CD8-positive, alpha-beta memory T cell (primary cell): Measurements from ENCODE around the gene TSPAN33. TPM values are rescaled to one million over a fixed set of nuclear protein-coding genes. Genes with fewer than 3 reads are reported as not detected.

Experiments used
- CTCF ChIA-PET: fragments of 350-600 bp; sonication (Branson Sonifier 250); formaldehyde crosslinking; loops from one replicate; lab custom pipeline; 2021; ENCODE audit warnings: antibody characterized with exemption; lab: Charles Lee
- POLR2A ChIA-PET: fragments of 350-600 bp; sonication (Branson Sonifier 250); formaldehyde crosslinking; loops from one replicate; lab custom pipeline; 2021; ENCODE audit warnings: antibody characterized with exemption; lab: Charles Lee
- DNase-seq, 5 donors: peaks; one replicate each; pipeline versions ENCODE4 v3.0.0 to v3.0.0-alpha.2; 2020 to 2022; ENCODE audit warnings: mixed read lengths in 1 of 5
- H3K27ac ChIP-seq: one replicate; pipeline ENCODE4 v1.7.0; 2013; ENCODE audit warnings: low read depth, mild to moderate bottlenecking, low read length, moderate library complexity
- H3K27me3 ChIP-seq: 2 replicates; pipeline ENCODE4 v1.7.0; 2013; ENCODE audit warnings: low read length, mild to moderate bottlenecking; ENCODE audit not compliant: insufficient read depth, poor library complexity, severe bottlenecking
- H3K36me3 ChIP-seq: 2 replicates; pipeline ENCODE4 v1.7.0; 2013; ENCODE audit warnings: mild to moderate bottlenecking, low read length, moderate library complexity; ENCODE audit not compliant: insufficient read depth
- H3K4me1 ChIP-seq: 2 replicates; pipeline ENCODE4 v1.7.0; 2013; ENCODE audit warnings: mild to moderate bottlenecking, low read length, moderate library complexity; ENCODE audit not compliant: insufficient read depth
- H3K4me3 ChIP-seq: 2 replicates; pipeline ENCODE4 v1.7.0; 2013; ENCODE audit warnings: mild to moderate bottlenecking, low read length
- H3K9me3 ChIP-seq: 2 replicates; pipeline ENCODE4 v1.7.0; 2013; ENCODE audit warnings: mild to moderate bottlenecking, low read length
- H3K27ac Mint-ChIP-seq, 8 donors: one replicate each; pipeline ENCODE4 v1.8.0; 2020 to 2021; ENCODE audit warnings: mixed read lengths in 8 of 8, mild to moderate bottlenecking in 6 of 8, inconsistent platforms in 3 of 8, moderate library complexity in 3 of 8
- H3K27me3 Mint-ChIP-seq, 2 donors: one replicate each; pipeline ENCODE4 v1.8.0; 2020 to 2021; ENCODE audit warnings: mixed read lengths in 2 of 2, mild to moderate bottlenecking in 1 of 2, moderate library complexity in 1 of 2
- H3K36me3 Mint-ChIP-seq, 3 donors: one replicate each; pipeline ENCODE4 v1.8.0; 2020 to 2021; ENCODE audit warnings: mixed read lengths in 3 of 3, inconsistent platforms in 1 of 3, mild to moderate bottlenecking in 1 of 3
- H3K4me1 Mint-ChIP-seq, 3 donors: one replicate each; pipeline ENCODE4 v1.8.0; 2020 to 2021; ENCODE audit warnings: mixed read lengths in 3 of 3, inconsistent platforms in 1 of 3, mild to moderate bottlenecking in 1 of 3
- H3K4me3 Mint-ChIP-seq, 7 donors: one replicate each; pipeline ENCODE4 v1.8.0; 2020 to 2021; ENCODE audit warnings: mixed read lengths in 7 of 7, mild to moderate bottlenecking in 6 of 7, moderate library complexity in 4 of 7, inconsistent platforms in 2 of 7
- H3K9me3 Mint-ChIP-seq, 5 donors: one replicate each; pipeline ENCODE4 v1.8.0; 2020 to 2022; ENCODE audit warnings: mixed read lengths in 5 of 5, mild to moderate bottlenecking in 3 of 5, moderate library complexity in 2 of 5, inconsistent platforms in 1 of 5
- polyA plus RNA-seq: library from polyadenylated mRNA; unstranded; fragments of 300-500 nt; fragmentation: Illumina TruSeq; gene quantifications from one replicate; pipeline ENCODE4 v1.2.3, GENCODE V29; 2021
- total RNA-seq, 2 experiments: library from RNA; stranded (reverse); gene quantifications; one replicate each; pipeline ENCODE4 v1.2.3, GENCODE V29; 2021

Gene TSPAN33
- total and polyA plus RNA-seq, 3 experiments from 2014 or later: 11.6 to 23.6 (median 23.2) TPM

DNA sequence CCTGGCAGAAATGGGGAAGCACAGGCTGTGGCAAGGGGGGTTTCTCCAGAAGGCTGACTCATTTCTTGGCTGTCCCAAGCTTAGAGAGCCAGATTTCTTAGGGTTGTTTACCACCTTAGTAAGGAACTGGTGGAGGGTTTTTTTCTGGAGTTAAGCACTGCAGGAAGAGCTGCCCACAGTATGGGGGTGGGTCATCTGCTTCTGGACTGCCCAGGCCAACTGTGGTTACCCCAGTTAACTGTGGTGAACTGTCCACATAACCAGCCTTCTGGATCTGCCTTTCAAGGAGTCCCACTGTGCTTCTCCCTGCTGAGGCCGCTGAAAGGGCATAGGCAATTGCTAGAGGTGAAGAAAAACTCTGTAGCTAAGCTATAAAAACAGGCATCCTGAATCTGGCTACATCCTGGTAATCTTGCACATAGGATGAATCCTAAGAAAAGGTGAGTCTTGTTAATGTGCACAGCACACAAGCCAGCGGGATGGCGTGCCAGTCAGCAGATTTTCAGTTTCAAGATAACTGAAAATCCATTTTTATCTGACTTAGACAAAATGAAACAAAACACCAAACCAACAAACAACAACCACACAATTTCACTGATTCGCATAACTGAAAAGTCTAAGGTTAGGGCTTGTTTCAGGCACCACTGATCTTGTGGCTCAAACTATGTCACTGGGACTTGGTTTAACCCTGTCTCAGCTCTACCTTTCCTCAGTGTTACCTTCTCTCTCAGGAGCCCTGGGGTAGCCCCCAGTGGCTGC lies 21.6 kb upstream of the TSPAN33 start:
- peaks cover 4% of the 10 kb centered on the region for H3K27me3 ChIP-seq
- no peaks in the 10 kb centered on the region for H3K4me1 Mint-ChIP-seq
- DNase-seq: no peak
- peaks cover 14 to 25% of the 10 kb centered on the region in 2 donors for H3K27me3 Mint-ChIP-seq
- no peaks in the 10 kb centered on the region for H3K36me3 ChIP-seq
- H3K4me1 ChIP-seq: no peaks in the 10 kb centered on the region
- H3K27ac ChIP-seq: no peak overlapping the region
- no peak overlapping the region for H3K4me3 ChIP-seq
- ChIA-PET CTCF (no interaction called here), POLR2A (no interaction called here)
- H3K27ac Mint-ChIP-seq: no peak overlapping the region
- H3K9me3 Mint-ChIP-seq: peaks cover 0 to 15% (median 0%) of the 10 kb centered on the region in 5 donors
- H3K4me3 Mint-ChIP-seq: no peak overlapping the region
- H3K9me3 ChIP-seq: no peaks in the 10 kb centered on the region
- peaks cover 0 to 15% (median 3%) of the 10 kb centered on the region in 3 donors for H3K36me3 Mint-ChIP-seq

DNA sequence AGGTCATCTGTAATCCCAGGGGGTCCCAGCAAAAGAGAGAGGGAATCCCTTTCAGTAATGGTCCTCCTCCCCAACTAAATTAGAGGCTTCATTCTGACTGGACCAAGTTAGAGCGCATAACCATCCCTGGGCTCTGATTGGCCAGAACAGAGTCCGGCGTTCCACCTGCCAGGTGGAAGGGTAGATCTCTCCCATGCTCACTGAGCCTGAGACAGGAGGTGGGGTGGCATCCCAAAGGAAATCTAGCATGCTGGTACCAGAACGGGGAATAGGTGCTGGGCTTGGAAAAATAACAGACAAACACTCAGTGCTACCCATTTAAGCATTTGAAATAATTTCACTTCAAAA lies 21.0 kb upstream of the TSPAN33 start:
- Mint-ChIP-seq H3K4me1 (no peaks in the 10 kb centered on the region), H3K36me3 (peaks cover 0 to 15% (median 3%) of the 10 kb centered on the region in 3 donors), H3K27ac (no peak overlapping the region), H3K27me3 (peaks cover 11 to 25% of the 10 kb centered on the region in 2 donors), H3K9me3 (peaks cover 0 to 15% (median 0%) of the 10 kb centered on the region in 5 donors), H3K4me3 (no peak overlapping the region)
- no peak for DNase-seq
- Histone ChIP-seq H3K4me1 (no peaks in the 10 kb centered on the region), H3K36me3 (no peaks in the 10 kb centered on the region), H3K4me3 (no peak overlapping the region), H3K27me3 (peaks cover 4% of the 10 kb centered on the region), H3K27ac (no peak overlapping the region), H3K9me3 (no peaks in the 10 kb centered on the region)
- ChIA-PET POLR2A (no interaction called here), CTCF (no interaction called here)

DNA sequence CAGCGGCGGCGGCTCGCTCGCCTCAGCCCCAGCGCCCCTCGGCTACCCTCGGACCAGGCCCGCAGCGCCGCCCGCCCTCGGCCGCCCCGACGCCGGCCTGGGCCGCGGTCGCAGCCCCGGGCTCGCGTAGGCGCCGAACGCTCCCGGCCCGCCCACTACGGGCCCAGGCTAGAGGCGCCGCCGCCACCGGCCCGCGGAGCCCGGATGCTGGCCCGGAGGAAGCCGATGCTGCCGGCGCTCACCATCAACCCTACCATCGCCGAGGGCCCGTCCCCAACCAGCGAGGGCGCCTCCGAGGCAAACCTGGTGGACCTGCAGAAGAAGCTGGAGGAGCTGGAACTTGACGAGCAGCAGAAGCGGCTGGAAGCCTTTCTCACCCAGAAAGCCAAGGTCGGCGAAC lies 18.2 kb upstream of the TSPAN33 start:
- Histone ChIP-seq H3K36me3 (no peaks in the 10 kb centered on the region), H3K9me3 (no peaks in the 10 kb centered on the region), H3K4me3 (no peak overlapping the region), H3K27ac (no peak overlapping the region), H3K4me1 (no peaks in the 10 kb centered on the region), H3K27me3 (peaks cover 4% of the 10 kb centered on the region)
- Mint-ChIP-seq H3K4me3 (no peak overlapping the region), H3K27ac (no peak overlapping the region), H3K4me1 (no peaks in the 10 kb centered on the region), H3K9me3 (peaks cover 0 to 5% (median 0%) of the 10 kb centered on the region in 5 donors), H3K27me3 (peaks cover 0 to 10% of the 10 kb centered on the region in 2 donors), H3K36me3 (peaks cover 0 to 5% (median 0%) of the 10 kb centered on the region in 3 donors)
- POLR2A ChIA-PET: no interaction called here
- DNase-seq: no peak
- CTCF ChIA-PET: interaction anchor here (1.2 kb wide), 1 partner anchor 10 kb away, joined by 3 read pairs; no protein-coding TSS in a partner anchor

DNA sequence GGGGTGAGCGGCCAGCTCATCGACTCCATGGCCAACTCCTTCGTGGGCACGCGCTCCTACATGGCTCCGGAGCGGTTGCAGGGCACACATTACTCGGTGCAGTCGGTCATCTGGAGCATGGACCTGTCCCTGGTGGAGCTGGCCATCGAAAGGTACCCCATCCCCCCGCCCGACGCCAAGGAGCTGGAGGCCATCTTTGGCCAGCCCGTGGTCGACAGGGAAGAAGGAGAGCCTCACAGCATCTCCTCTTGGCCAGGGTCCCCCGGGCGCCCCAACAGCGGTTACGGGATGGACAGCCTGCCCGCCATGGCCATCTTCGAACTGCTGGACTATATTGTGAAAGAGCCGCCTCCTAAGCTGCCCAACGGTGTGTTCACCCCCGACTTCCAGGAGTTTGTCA lies 17.4 kb upstream of the TSPAN33 start:
- H3K27me3 ChIP-seq: peaks cover 4% of the 10 kb centered on the region
- no peak overlapping the region for H3K27ac ChIP-seq
- H3K4me3 ChIP-seq: no peak overlapping the region
- no peaks in the 10 kb centered on the region for H3K9me3 Mint-ChIP-seq
- H3K27me3 Mint-ChIP-seq: peaks cover 0 to 10% of the 10 kb centered on the region in 2 donors
- DNase-seq: no peak
- H3K9me3 ChIP-seq: no peaks in the 10 kb centered on the region
- H3K4me1 Mint-ChIP-seq: no peaks in the 10 kb centered on the region
- H3K4me1 ChIP-seq: no peaks in the 10 kb centered on the region
- POLR2A ChIA-PET: no interaction called here
- no peaks in the 10 kb centered on the region for H3K36me3 Mint-ChIP-seq
- CTCF ChIA-PET: no interaction called here
- H3K27ac Mint-ChIP-seq: no peak overlapping the region
- H3K36me3 ChIP-seq: no peaks in the 10 kb centered on the region
- no peak overlapping the region for H3K4me3 Mint-ChIP-seq

DNA sequence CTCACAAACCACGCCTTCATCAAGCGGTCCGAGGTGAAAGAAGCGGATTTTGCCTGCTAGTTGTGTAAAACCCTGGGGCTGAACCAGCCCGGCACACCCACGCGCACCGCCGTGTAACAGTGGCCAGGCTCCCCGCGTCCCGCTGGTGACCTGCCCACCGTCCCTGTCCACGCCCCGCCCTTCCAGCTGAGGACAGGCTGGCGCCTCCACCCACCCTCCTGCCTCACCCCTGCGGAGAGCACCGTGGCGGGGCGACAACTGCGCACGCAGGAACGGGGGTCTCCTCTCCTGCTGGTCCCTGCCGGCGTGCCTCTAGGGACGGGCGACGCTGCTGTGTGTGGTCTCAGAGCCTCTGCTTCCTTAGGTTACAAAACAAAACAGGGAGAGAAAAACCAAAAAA lies 16.9 kb upstream of the TSPAN33 start:
- H3K27me3 Mint-ChIP-seq: peaks cover 0 to 10% of the 10 kb centered on the region in 2 donors
- H3K27ac Mint-ChIP-seq: no peak overlapping the region
- Histone ChIP-seq H3K9me3 (no peaks in the 10 kb centered on the region), H3K36me3 (no peaks in the 10 kb centered on the region), H3K27me3 (peaks cover 4% of the 10 kb centered on the region), H3K27ac (no peak overlapping the region), H3K4me3 (no peak overlapping the region), H3K4me1 (no peaks in the 10 kb centered on the region)
- H3K9me3 Mint-ChIP-seq: no peaks in the 10 kb centered on the region
- H3K36me3 Mint-ChIP-seq: no peaks in the 10 kb centered on the region
- POLR2A ChIA-PET: no interaction called here
- CTCF ChIA-PET: no interaction called here
- DNase-seq: no peak
- H3K4me3 Mint-ChIP-seq: no peak overlapping the region
- H3K4me1 Mint-ChIP-seq: no peaks in the 10 kb centered on the region

DNA sequence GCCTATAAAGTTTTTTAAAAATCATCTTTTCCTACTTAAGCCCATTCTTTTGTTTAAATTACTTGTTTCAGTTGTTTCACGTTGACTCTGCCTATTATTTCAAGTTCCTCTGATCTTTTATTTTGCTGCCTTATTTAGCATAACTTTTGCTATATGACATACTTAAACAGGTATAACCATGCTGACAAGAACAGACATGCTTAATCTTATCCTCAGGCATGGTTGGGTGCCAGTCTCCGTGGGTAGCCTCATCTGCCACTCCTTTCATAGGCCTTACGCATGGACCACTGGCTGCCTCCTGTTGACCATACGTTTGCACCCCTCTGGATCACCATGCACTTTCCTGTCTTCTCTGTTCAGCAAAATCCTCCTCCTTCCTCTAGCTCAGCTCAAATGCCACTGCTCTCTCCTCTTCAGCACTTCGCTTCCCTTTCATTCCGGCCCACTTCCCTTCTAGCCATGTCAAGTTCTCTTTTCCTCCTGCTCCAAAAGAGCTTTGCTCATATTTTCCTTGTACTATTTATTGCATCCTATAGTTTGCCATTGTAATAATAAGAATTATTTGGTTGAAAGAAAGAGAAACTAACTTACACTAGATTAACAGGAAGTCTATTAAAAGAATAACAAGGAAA lies 10.0 kb upstream of the TSPAN33 start:
- no peaks in the 10 kb centered on the region for H3K9me3 Mint-ChIP-seq
- Histone ChIP-seq H3K4me3 (no peak overlapping the region), H3K27ac (no peak overlapping the region), H3K27me3 (no peaks in the 10 kb centered on the region), H3K4me1 (peaks cover 27% of the 10 kb centered on the region), H3K9me3 (no peaks in the 10 kb centered on the region), H3K36me3 (no peaks in the 10 kb centered on the region)
- H3K4me1 Mint-ChIP-seq: peaks cover 24 to 29% (median 28%) of the 10 kb centered on the region in 3 donors
- H3K36me3 Mint-ChIP-seq: no peaks in the 10 kb centered on the region
- peak overlapping the region in 4 of 7 donors; percentile 12 to 61 (median 48) for H3K4me3 Mint-ChIP-seq
- CTCF ChIA-PET: no interaction called here
- POLR2A ChIA-PET: interaction anchor here (0.6 kb wide), 1 partner anchor 10 kb away, joined by 3 read pairs; the partner anchor contains the start of gene TSPAN33
- DNase-seq: no peak
- no peaks in the 10 kb centered on the region for H3K27me3 Mint-ChIP-seq
- H3K27ac Mint-ChIP-seq: peak overlapping the region in 7 of 8 donors; percentile 4 to 76 (median 35)

DNA sequence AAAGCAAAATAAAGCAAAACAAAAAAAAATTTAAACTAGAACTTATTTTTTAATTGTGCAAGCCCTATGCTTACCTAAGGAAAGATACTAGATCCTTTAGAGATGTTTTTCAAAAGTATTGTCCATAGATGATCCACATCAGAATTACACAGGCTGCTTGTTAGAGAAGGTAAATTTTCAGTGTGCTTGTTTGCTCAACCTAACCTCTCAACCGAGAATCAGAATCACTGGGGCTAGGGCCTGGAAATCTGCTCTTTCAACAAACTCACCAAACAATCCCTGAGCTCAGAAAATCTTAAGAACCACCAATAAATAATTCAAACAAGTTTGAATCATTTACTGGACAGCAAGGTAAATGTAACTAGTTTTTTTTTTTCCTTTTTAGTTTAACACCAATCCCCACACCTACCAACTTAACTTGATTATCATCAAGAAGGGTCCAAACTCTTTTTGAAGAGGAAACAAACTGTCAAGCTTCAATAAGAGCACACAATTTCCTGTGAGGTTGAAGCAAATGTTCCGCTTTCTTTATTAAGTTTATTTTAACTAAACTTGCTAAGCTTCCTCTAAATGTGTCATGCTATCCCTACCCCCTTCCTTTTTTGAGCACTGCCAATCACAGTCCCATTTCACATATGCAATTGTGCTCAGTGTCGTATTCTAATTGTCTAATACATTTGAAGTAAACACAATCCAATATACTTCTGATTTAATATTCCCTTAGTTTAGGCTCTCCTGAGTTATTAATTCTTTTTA lies 7.4 kb upstream of the TSPAN33 start:
- Histone ChIP-seq H3K27ac (no peak overlapping the region), H3K27me3 (no peaks in the 10 kb centered on the region), H3K4me1 (peaks cover 27% of the 10 kb centered on the region), H3K9me3 (no peaks in the 10 kb centered on the region), H3K4me3 (no peak overlapping the region), H3K36me3 (no peaks in the 10 kb centered on the region)
- CTCF ChIA-PET: interaction anchor here (1.2 kb wide), 1 partner anchor 27 kb away, joined by 4 read pairs; no protein-coding TSS in a partner anchor
- POLR2A ChIA-PET: no interaction called here
- H3K4me1 Mint-ChIP-seq: peaks cover 24 to 29% (median 28%) of the 10 kb centered on the region in 3 donors
- no peaks in the 10 kb centered on the region for H3K27me3 Mint-ChIP-seq
- H3K4me3 Mint-ChIP-seq: peak overlapping the region in 5 of 7 donors; percentile 6 to 58 (median 23)
- peak overlapping the region; percentile 17 to 92 (median 66) for H3K27ac Mint-ChIP-seq
- peak in 2 of 5 donors; percentile 11 to 19 for DNase-seq
- H3K9me3 Mint-ChIP-seq: no peaks in the 10 kb centered on the region
- H3K36me3 Mint-ChIP-seq: no peaks in the 10 kb centered on the region
